ENCODE results near the gene POP4.

The POP4 gene

GRCh38 chr19:29635963-29636362 is 29.9 kb downstream of the POP4 start:
- DNase-seq = peak; percentile 32

GRCh38 chr19:29636553-29637360 is 30.7 kb downstream of the POP4 start:
- peak; percentile 44 for DNase-seq

GRCh38 chr19:29639086-29639485 is 33.0 kb downstream of the POP4 start:
- no peak for DNase-seq

DNA sequence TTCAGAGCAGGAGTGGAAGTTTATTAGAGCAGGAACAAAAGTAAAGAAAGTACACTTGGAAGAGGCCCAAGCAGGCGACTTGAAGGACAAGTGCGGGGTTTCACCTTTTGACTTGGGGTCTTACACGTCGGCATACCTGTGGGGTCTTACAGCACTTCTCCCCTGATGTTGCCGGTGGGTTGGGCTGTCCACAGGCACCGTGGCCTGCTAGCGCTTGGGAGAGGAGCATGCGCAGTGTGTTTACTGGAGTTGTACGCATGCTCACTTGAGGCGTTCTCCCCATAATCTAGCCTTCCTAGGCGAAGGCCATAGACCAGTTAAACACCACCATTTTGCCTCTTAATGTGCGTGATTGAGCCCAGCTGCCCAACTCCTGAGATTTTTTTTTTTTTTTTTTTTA is 34.1 kb downstream of the POP4 start:
- DNase-seq = no peak

DNA sequence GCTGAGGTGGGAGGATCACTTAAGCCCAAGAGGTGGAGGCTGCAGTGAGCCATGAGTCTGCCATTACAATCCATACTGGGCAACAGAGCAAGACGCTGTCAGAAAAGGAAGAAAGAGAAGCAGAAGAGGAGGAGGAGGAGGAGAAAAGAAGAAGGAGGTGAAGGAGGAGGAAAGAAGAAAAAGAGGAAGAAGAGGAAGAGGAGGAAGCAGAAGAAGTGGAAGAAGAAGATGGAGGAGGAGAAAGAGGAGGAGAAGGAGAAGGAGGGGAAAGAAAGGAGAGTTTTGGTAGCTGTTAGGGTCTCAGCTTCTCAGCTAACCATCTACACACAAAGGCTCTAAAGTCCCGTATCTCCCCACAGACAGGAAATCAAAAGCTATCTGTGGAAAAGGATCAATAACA is 35.5 kb downstream of the POP4 start:
- no peak for DNase-seq

DNA sequence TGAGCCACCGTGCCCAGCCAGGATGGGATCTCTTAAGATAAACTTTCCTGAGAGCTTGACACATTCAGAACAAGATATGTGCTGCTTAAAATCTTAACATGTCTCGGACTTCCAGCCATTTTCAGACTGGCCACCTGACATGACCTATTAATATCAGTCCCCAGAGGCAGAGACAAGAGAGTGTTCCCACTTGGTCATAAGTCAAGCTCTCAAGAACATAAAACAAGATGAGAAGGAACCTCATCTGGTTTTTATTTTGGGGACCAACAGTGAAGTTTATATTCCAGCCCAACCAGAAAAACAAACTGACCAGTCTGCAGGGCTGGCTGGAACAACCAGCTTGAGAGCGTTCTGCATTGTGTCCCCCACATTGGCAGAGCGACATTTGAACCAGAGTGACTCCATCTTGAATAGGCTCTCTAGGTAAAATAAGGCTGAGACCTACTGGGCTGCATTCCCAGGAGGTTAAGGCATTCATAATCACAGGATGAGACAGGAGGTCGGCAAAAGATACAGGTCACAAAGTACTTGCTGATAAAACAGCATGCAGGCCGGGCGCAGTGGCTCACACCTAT is 37.4 kb downstream of the POP4 start:
- DNase-seq = no peak

DNA sequence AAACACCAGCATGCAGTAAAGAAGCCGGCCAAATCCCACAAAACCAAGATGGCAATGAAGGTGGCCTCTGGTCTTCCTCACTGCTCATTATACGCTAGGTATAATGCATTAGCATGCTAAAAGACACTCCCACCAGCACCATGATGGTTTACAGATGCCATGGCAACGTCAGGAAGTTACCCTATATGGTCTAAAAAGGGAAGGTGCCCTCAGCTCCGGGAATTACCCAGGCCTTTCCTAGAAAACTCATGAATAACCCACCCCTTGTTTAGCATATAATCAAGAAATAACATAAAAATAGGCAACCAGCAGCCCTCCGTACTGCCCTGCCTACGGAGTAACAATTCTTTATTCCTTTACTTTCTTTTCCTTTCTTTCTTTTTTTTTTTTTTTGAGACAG is 38.1 kb downstream of the POP4 start:
- DNase-seq = no peak

- no peak for DNase-seq
These were observed 39.4 kb downstream of the POP4 start for GRCh38 chr19:29645491-29645867.

DNA sequence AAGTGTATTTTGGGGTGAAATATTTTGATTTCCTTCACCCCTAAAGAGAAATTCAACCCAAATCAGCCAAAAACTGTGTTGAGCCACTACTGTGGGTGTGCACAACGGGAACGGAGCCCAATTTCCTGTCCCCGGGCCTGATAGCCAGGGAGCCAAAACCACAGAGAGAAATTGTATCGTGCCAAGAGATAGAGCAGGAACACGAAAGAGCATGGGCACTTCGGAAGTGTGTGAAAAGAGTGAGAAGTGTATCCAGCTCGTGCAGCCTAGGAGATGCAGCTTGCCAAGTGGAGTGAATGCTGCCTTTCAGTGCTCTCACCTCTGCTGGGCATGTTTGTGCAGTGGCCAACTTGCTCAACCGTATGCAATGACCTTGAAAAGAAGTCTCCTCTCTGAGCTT is 39.8 kb downstream of the POP4 start:
- DNase-seq = no peak

- DNase-seq = no peak
These were observed 44.8 kb downstream of the POP4 start for GRCh38 chr19:29650772-29651387.

DNA sequence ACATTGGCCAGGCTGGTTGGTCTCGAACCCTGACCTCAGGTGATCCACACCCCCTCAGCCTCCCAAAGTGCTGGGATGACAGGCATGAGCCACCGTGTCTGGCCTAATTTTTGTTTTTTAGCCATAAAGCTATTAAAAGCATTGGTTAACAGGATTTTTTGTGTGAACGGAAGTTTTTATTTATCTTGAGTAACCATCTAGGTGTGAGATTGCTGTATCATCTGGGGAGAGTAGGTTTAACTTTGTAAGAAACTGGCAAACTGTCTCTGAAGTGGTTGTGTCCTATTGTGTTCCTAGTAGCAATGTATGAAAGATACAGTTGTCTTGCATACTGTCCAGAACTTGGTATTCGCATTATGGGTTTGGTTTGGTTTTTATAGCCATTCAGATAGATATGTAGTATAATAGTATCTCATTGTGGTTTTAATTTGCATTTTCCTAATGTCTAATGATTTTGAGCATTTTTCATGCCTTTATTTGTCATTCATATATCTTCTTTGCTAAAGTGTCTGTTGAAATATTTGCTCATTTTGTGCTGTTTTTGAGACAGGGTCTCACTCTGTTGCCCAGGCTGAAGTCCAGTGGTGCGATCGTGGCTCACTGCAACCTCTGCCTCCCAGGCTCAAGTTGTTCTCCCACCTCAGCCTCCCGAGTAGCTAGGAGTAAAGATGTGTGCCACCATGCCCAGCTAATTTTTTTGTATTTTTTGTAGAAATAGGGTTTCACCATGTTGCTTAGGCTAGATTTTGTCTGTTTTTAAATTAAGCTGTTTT is 45.7 kb downstream of the POP4 start:
- DNase-seq = no peak

DNA sequence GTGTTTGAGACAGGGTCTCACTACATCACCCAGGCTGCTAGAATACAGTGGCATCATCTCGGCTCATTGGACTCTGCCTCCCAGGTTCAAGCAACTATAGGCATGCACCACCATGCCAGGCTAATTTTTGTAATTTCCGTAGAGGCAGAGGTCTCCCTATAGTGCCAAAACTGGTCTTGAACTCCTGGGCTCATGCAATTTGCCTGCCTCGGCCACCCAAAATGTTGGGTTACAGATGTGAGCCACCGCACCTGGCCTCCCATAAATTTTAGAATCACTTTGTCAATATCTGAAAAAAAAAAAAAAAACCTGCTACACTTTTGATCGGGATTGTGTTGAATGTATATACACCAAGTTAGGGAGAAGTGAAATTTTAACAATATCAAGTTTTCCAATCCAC is 47.3 kb downstream of the POP4 start:
- DNase-seq = no peak

DNA sequence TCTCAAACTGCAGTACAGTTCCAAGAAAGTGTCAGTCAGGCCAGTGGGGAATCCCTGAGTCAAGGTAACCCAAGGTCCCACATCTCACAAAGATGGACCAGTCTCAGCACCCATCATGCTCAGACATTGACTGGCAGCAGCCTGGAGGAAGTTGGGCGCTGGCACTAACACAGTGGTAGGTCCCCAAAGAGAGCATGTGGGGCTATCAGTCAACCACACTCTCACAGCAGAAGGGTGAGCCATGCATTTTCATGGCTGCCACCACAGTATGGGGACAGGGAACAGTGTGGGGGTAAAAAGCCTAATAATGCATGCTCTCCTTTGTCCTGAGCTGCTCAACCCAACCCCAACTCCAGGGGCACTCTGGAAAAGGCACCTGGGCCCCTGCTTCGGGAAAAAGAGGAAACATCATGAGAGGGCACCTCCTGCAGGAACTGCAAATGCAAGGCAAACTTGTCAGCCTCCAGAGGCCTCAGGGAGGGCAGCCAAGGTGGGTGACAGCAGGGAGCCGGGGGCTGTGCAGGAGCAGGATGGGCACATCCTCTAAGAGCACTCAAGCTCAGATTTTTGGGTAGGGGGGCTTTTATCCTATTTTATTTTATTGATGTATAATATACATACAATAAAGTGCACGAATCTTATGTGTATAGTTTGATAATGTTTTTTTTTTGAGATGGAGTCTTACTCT is 49.7 kb downstream of the POP4 start:
- no peak for DNase-seq

DNA sequence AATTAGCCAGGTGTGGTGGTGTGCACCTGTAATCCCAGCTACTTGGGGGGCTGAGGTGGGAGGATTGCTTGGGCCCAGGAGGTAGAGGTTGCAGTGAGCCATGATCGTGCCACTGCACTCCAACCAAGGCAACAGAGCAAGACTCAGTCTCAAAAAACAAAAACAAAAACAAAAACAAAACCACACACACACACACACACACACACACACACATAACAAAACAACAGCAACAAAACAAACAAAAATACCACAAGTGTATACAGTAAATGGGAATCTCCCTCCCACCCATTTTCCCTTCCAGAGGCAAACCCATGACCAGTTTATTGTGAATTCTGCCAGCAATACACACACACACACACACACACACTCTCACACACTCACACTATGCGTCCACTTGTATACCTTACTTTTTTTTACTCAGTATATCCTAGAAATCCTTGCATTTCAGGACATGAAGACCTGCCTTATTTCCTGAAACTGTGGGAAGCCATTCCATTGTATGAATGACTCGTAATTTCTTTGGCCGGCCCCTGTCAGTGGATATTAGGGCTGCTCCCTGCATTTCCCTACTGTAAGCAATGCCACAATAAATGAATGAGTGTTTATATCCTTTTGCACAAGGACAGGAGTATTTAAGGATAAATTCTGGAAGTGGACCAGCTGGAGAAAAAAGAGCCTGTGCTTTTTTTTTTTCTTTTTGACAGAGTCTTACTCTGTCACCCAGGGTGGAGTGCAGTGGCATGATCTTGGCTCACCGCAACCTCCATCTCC is 52.3 kb downstream of the POP4 start:
- no peak for DNase-seq

DNA sequence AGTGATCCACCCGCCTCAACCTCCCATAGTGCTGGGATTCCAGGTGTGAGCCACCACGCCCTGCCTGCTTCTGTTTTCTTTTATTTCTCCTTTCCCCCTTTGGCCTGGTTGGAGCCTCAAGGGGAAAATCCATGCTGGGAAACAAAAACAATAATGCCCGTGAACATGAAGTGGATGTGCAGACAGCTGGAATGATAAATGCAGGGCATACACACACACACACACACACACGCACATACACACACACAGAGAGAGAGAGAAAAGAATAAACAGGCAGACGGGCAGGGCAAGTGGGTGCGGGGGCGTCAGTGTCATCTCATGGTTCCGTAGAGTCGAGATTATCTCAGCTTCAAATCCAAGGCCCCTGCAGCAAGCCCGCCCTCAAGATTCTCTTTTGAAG is 54.8 kb downstream of the POP4 start:
- no peak for DNase-seq

DNA sequence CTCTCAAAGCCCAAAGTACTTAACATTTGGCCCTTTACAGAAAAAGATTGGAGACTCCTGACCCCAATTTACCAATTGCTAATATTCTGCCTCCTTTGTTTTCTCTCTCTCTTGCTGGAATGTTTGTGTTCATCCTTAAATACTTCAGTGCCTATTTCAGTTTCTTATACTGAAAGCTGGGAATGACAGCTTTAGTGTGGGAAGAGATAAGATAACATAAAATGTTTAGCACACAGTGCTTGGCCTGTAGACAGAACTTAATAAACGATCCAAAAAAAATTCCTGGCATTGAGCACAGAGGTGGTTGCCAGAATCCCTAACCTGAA is 56.2 kb downstream of the POP4 start:
- no peak for DNase-seq

DNA sequence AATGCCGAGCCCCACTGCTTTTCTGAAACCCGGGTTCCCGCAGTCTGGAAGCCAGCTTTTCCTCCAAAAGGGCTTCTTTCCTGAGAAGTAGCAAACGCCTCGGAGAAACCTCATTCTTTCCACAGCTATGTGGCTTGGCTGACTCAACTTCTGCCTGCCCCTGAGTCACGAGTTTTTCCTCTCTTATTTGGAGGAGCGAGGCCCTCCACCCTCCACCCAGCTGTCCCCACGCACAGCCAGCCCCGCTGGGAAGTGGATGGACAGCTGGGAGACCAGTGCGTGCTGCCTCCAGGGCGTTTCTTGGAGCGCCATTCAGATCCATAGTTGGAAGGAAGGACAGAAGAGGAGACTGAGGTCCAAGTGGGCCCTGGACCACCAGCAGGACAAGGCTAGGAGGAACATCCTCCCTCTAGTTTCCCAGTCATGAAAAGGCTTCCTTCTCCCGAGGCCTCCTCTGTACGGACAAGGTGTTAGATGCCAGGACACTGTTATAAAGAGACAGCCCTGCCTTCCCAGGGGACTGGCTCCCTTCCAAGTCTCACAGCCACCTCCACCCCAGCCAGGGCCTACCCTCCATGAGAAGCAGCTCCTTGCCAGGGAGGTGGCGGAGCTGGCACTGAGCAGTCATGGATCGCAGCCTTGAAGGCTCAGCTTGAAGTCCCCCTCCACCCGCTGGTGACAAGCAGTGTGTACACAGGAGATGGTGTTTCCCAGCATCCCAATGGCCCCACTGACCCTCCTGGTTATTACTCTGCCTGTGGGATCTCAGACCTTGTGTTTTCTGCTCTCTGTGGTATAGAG is 56.7 kb downstream of the POP4 start:
- DNase-seq = peak; percentile 90

- peak; percentile 92 for DNase-seq
These were observed 58.0 kb downstream of the POP4 start for GRCh38 chr19:29663861-29664752.

DNA sequence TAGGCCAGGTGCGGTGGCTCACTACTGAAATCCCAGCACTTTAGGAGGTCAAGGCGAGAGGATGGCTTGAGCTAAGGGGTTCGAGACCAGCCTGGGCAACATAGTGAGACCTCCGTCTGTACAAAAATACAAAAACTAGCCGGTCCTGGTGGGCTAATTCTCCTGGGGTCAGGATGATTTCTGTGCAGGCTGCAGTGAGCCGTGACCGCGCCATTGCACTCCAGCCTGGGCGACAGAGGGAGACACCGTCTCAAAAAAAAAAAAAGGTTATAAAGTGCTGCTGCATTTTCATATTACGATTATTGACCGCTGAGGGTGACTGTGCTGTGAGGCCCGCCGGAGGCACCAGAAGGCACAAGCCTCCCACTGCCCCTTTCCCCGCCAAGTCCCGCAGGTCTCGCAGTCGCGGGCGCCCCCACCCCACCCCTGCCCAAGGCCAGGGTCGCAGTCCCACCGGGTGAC is 58.7 kb downstream of the POP4 start:
- DNase-seq = no peak

GRCh38 chr19:29665215-29665825 is 59.2 kb downstream of the POP4 start, which contains the start of gene PLEKHF1:
PLEKHF1 (plus strand) TSS chr19:29665461; CDS start chr19:29673840, 8,379 bp downstream.
- DNase-seq = peak; percentile 94

All from islet precursor cell (in vitro differentiated cells).